GM23338 (cell line): ENCODE results near the gene OAS1. TPM values are rescaled to one million over a fixed set of nuclear protein-coding genes. Genes with fewer than 3 reads are reported as not detected.

Experiments used
- ATAC-seq: fragments of 200-7000 bp; cut with Tn5 transposase; 3 replicates; pipeline ENCODE4 v1.9.1; 2020
- DNase-seq: peaks from one replicate; pipeline ENCODE4 v3.0.0-alpha.2; 2015; ENCODE audit warnings: low spot score
- H2AFZ ChIP-seq: fragments of 200-600 bp; sonication (generic); 2 replicates; pipeline ENCODE4 v1.8.0; 2016; ENCODE audit warnings: antibody characterized with exemption, mild to moderate bottlenecking, moderate library complexity
- H3F3A ChIP-seq: fragments of 200-600 bp; sonication (generic); replicated peaks from 2 replicates; pipeline ENCODE4 v1.8.0; 2017; ENCODE audit warnings: antibody characterized with exemption, mixed run types, low read depth
- H3K27ac ChIP-seq: fragments of 200-600 bp; sonication (generic); 2 replicates; pipeline ENCODE4 v1.6.1; 2016; ENCODE audit warnings: low read depth
- H3K27me3 ChIP-seq: fragments of 200-600 bp; sonication (generic); 2 replicates; pipeline ENCODE4 v1.8.0; 2016; ENCODE audit warnings: mild to moderate bottlenecking, mixed run types, moderate library complexity; ENCODE audit not compliant: insufficient read depth
- H3K36me3 ChIP-seq: fragments of 200-600 bp; sonication (generic); 2 replicates; pipeline ENCODE4 v1.8.0; 2016; ENCODE audit warnings: mild to moderate bottlenecking; ENCODE audit not compliant: insufficient read depth
- H3K4me1 ChIP-seq: fragments of 200-600 bp; sonication (generic); 2 replicates; pipeline ENCODE4 v1.8.0; 2016; ENCODE audit warnings: mild to moderate bottlenecking, moderate library complexity; ENCODE audit not compliant: insufficient read depth
- H3K4me2 ChIP-seq: fragments of 200-600 bp; sonication (generic); 2 replicates; pipeline ENCODE4 v1.7.1; 2017; ENCODE audit warnings: mixed run types
- H3K4me3 ChIP-seq: fragments of 200-600 bp; sonication (generic); 2 replicates; pipeline ENCODE4 v1.6.1; 2016; ENCODE audit warnings: mixed run types
- H3K79me2 ChIP-seq: fragments of 200-600 bp; sonication (generic); replicated peaks from 2 replicates; pipeline ENCODE4 v1.8.0; 2017; ENCODE audit warnings: mild to moderate bottlenecking; ENCODE audit not compliant: insufficient read depth
- H3K9me2 ChIP-seq: fragments of 200-600 bp; sonication (generic); 2 replicates; pipeline ENCODE4 v1.8.0; 2017; ENCODE audit not compliant: insufficient read depth
- H4K20me1 ChIP-seq: fragments of 200-600 bp; sonication (generic); replicated peaks from 2 replicates; pipeline ENCODE4 v1.8.0; 2017; ENCODE audit warnings: mild to moderate bottlenecking; ENCODE audit not compliant: insufficient read depth
- H3K27ac Mint-ChIP-seq: 2 replicates; pipeline ENCODE4 v1.8.0; 2020; ENCODE audit warnings: inconsistent platforms, mild to moderate bottlenecking, moderate library complexity, mixed read lengths
- H3K27me3 Mint-ChIP-seq: 3 replicates; pipeline ENCODE4 v1.8.0; 2022; ENCODE audit warnings: low read depth, mild to moderate bottlenecking, moderate library complexity, mixed read lengths, inconsistent platforms; ENCODE audit not compliant: insufficient read depth, poor library complexity
- H3K36me3 Mint-ChIP-seq: 3 replicates; pipeline ENCODE4 v1.8.0; 2021; ENCODE audit warnings: low read depth, mild to moderate bottlenecking, inconsistent platforms, moderate library complexity, mixed read lengths
- H3K4me1 Mint-ChIP-seq: 3 replicates; pipeline ENCODE4 v1.8.0; 2020; ENCODE audit warnings: mild to moderate bottlenecking, inconsistent platforms, mixed read lengths
- H3K4me3 Mint-ChIP-seq: 3 replicates; pipeline ENCODE4 v1.8.0; 2021; ENCODE audit warnings: moderate library complexity, mild to moderate bottlenecking, inconsistent platforms, mixed read lengths
- H3K9me3 Mint-ChIP-seq: 3 replicates; pipeline ENCODE4 v1.8.0; 2020; ENCODE audit warnings: moderate library complexity, mild to moderate bottlenecking, inconsistent platforms, mixed read lengths
- CREB1 ChIP-seq: fragments of 250-450 bp; sonication (Bioruptor Pico); IDR thresholded peaks from 2 replicates; pipeline ENCODE4 v1.5.0; 2020; ENCODE audit warnings: low read depth, mild to moderate bottlenecking, moderate library complexity
- EZH2 ChIP-seq: fragments of 200-600 bp; sonication (generic); IDR thresholded peaks from one replicate; pipeline ENCODE4 v1.8.0; 2017; ENCODE audit warnings: antibody characterized with exemption, mild to moderate bottlenecking, low read depth; ENCODE audit not compliant: unreplicated experiment
- EZH2phosphoT487 ChIP-seq: fragments of 200-600 bp; sonication (generic); IDR thresholded peaks from one replicate; pipeline ENCODE4 v1.8.1; 2018; ENCODE audit warnings: antibody characterized with exemption; ENCODE audit not compliant: unreplicated experiment
- JUNB ChIP-seq: IDR thresholded peaks from one replicate; pipeline ENCODE4 v1.6.1; 2016; ENCODE audit warnings: antibody characterized with exemption; ENCODE audit not compliant: unreplicated experiment
- POLR2AphosphoS5 ChIP-seq: IDR thresholded peaks from 2 replicates; pipeline ENCODE4 v1.6.1; 2016; ENCODE audit warnings: antibody characterized with exemption, low read depth
- STAT1 ChIP-seq: IDR thresholded peaks from one replicate; pipeline ENCODE4 v1.6.1; 2016; ENCODE audit warnings: antibody characterized with exemption; ENCODE audit not compliant: unreplicated experiment
- ZNF114 ChIP-seq: fragments of 250-450 bp; sonication (Bioruptor Pico); IDR thresholded peaks from 2 replicates; pipeline ENCODE4 v1.5.0; 2020; ENCODE audit warnings: mild to moderate bottlenecking, moderate library complexity
- ZNF331 ChIP-seq: fragments of 250-450 bp; sonication (Bioruptor Pico); IDR thresholded peaks from 2 replicates; pipeline ENCODE4 v1.5.0; 2020; ENCODE audit warnings: low read depth, mild to moderate bottlenecking, moderate library complexity
- polyA plus RNA-seq: library from polyadenylated mRNA; unstranded; fragments of >200 nt; fragmentation: Nextera tagmentation; extraction: Ambion mirVana; gene quantifications from 2 replicates; pipeline ENCODE4 v1.2.1, GENCODE V29; 2016
- total RNA-seq: library from RNA; depleted of rRNA; stranded (reverse); fragments of >200 nt; shearing (Covaris generic); gene quantifications from 2 replicates; pipeline ENCODE4 v1.2.3, GENCODE V29; 2014

The OAS1 gene
- total and polyA plus RNA-seq, 2 experiments from 2014 or later, result not detected

GRCh38 chr12:112876506-112876905 lies 30.3 kb upstream of the OAS1 start:
- TF ChIP-seq CREB1 (CRISPR knock-in tag), result no peak
- peaks cover 3% of the 10 kb centered on the region; the same call in 2 of the 3 replicates for H3K4me1 Mint-ChIP-seq

GRCh38 chr12:112877006-112877405 lies 29.8 kb upstream of the OAS1 start:
- TF ChIP-seq EZH2phosphoT487 (no peak), EZH2 (no peak)
- ATAC-seq (no peak), DNase-seq (no peak)
- no peak overlapping the region for H3K27ac ChIP-seq
- no peak overlapping the region for H3K4me2 ChIP-seq
- H2AFZ ChIP-seq, result no peak overlapping the region; the same call in 1 of the 2 replicates
- H3K27me3 ChIP-seq, result no peaks in the 10 kb centered on the region
- H3K4me3 ChIP-seq, result no peak overlapping the region
- no peaks in the 10 kb centered on the region for H3K36me3 Mint-ChIP-seq
- peaks cover 3% of the 10 kb centered on the region; the same call in 2 of the 3 replicates for H3K4me1 Mint-ChIP-seq
- H4K20me1 ChIP-seq, result no peaks in the 10 kb centered on the region
- H3K79me2 ChIP-seq, result no peaks in the 10 kb centered on the region
- no peaks in the 10 kb centered on the region for H3K36me3 ChIP-seq
- H3K9me3 Mint-ChIP-seq, result no peaks in the 10 kb centered on the region
- H3K27me3 Mint-ChIP-seq, result peaks cover 2% of the 10 kb centered on the region
- H3K4me3 Mint-ChIP-seq, result no peak overlapping the region
- H3K27ac Mint-ChIP-seq, result 0 out of 2 replicates have a peak overlapping the region, but pooled peaks have one; percentile 23
- no peaks in the 10 kb centered on the region for H3F3A ChIP-seq
- no peaks in the 10 kb centered on the region for H3K4me1 ChIP-seq
- no peaks in the 10 kb centered on the region for H3K9me2 ChIP-seq

More at GRCh38 chr12:112876506-112876905, 30.3 kb upstream of the OAS1 start:
- Histone ChIP-seq H4K20me1 (no peaks in the 10 kb centered on the region), H3K4me2 (peak overlapping the region; percentile 25; the same call in 1 of the 2 replicates), H2AFZ (peak overlapping the region; percentile 63), H3K79me2 (no peaks in the 10 kb centered on the region), H3F3A (no peaks in the 10 kb centered on the region), H3K9me2 (no peaks in the 10 kb centered on the region), H3K4me3 (no peak overlapping the region), H3K36me3 (no peaks in the 10 kb centered on the region), H3K4me1 (no peaks in the 10 kb centered on the region), H3K27ac (no peak overlapping the region), H3K27me3 (no peaks in the 10 kb centered on the region)
- ATAC-seq, result no peak; the same call in 1 of the 3 replicates
- H3K4me3 Mint-ChIP-seq, result no peak overlapping the region
- no peaks in the 10 kb centered on the region for H3K36me3 Mint-ChIP-seq
- no peak for DNase-seq
- H3K27ac Mint-ChIP-seq, result no peak overlapping the region
- peaks cover 2% of the 10 kb centered on the region for H3K27me3 Mint-ChIP-seq
- no peaks in the 10 kb centered on the region for H3K9me3 Mint-ChIP-seq

- ATAC-seq, result no peak
- H3K4me3 Mint-ChIP-seq, result no peak overlapping the region
Observed at GRCh38 chr12:112878488-112878887, 28.3 kb upstream of the OAS1 start.

GRCh38 chr12:112879191-112879705 lies 27.5 kb upstream of the OAS1 start:
- Mint-ChIP-seq H3K4me3 (no peak overlapping the region), H3K9me3 (no peaks in the 10 kb centered on the region), H3K27ac (no peak overlapping the region), H3K36me3 (no peaks in the 10 kb centered on the region), H3K27me3 (peaks cover 2% of the 10 kb centered on the region), H3K4me1 (peaks cover 3% of the 10 kb centered on the region; the same call in 2 of the 3 replicates)
- H3K27me3 ChIP-seq, result no peaks in the 10 kb centered on the region
- no peak overlapping the region for H3K4me3 ChIP-seq
- H3K4me1 ChIP-seq, result no peaks in the 10 kb centered on the region
- H3K4me2 ChIP-seq, result no peak overlapping the region
- no peak for TF ChIP-seq POLR2AphosphoS5
- TF ChIP-seq JUNB, result no peak
- no peak for TF ChIP-seq EZH2phosphoT487
- no peak for TF ChIP-seq ZNF331 (CRISPR knock-in tag)
- no peak overlapping the region for H3K27ac ChIP-seq
- no peaks in the 10 kb centered on the region for H3K36me3 ChIP-seq
- no peaks in the 10 kb centered on the region for H3F3A ChIP-seq
- ATAC-seq, result no peak
- H3K9me2 ChIP-seq, result no peaks in the 10 kb centered on the region
- H3K79me2 ChIP-seq, result no peaks in the 10 kb centered on the region
- DNase-seq, result no peak
- H2AFZ ChIP-seq, result no peak overlapping the region
- no peaks in the 10 kb centered on the region for H4K20me1 ChIP-seq

More at GRCh38 chr12:112878488-112878887, 28.3 kb upstream of the OAS1 start:
- H3K27me3 ChIP-seq, result no peaks in the 10 kb centered on the region
- no peak for DNase-seq
- Mint-ChIP-seq H3K36me3 (no peaks in the 10 kb centered on the region), H3K27me3 (peaks cover 2% of the 10 kb centered on the region), H3K27ac (no peak overlapping the region), H3K4me1 (peaks cover 3% of the 10 kb centered on the region; the same call in 2 of the 3 replicates), H3K9me3 (no peaks in the 10 kb centered on the region)
- no peak overlapping the region for H3K4me3 ChIP-seq
- H4K20me1 ChIP-seq, result no peaks in the 10 kb centered on the region
- no peaks in the 10 kb centered on the region for H3K9me2 ChIP-seq
- H3F3A ChIP-seq, result no peaks in the 10 kb centered on the region
- H3K4me1 ChIP-seq, result no peaks in the 10 kb centered on the region
- H3K4me2 ChIP-seq, result no peak overlapping the region
- TF ChIP-seq STAT1 (no peak), ZNF114 (CRISPR knock-in tag) (no peak), JUNB (no peak)
- no peak overlapping the region for H2AFZ ChIP-seq
- H3K27ac ChIP-seq, result no peak overlapping the region
- no peaks in the 10 kb centered on the region for H3K36me3 ChIP-seq
- no peaks in the 10 kb centered on the region for H3K79me2 ChIP-seq
